H1 (cell line): Measurements from ENCODE around the gene TET1. TPM values are rescaled to one million over a fixed set of nuclear protein-coding genes. Genes with fewer than 3 reads are reported as not detected.

Experiments
- BRCA1 ChIP-seq: IDR thresholded peaks from 2 replicates; pipeline ENCODE4 v1.6.1; 2012; ENCODE audit warnings: low read depth, low read length, improper control_type of control experiment
- CBX5 ChIP-seq: fragments of 300-800, 300-1000 bp; sonication (generic); IDR thresholded peaks from 2 replicates; pipeline ENCODE4 v1.7.1; 2016; ENCODE audit warnings: antibody characterized with exemption, low read length, low read depth
- CHD2 ChIP-seq: IDR thresholded peaks from 2 replicates; pipeline ENCODE4 v1.6.1; 2012; ENCODE audit warnings: low read length, improper control_type of control experiment
- CTBP2 ChIP-seq: IDR thresholded peaks from 2 replicates; pipeline ENCODE4 v1.7.0; 2011; ENCODE audit warnings: borderline replicate concordance, mild to moderate bottlenecking, moderate library complexity, mixed read lengths, low read length; ENCODE audit not compliant: insufficient read depth, insufficient read length
- JUN ChIP-seq: IDR thresholded peaks from 2 replicates; pipeline ENCODE4 v1.6.1; 2011; ENCODE audit warnings: low read depth, mild to moderate bottlenecking, improper control_type of control experiment, low read length
- NANOG ChIP-seq: IDR thresholded peaks from 2 replicates; pipeline ENCODE4 v1.6.1; 2011; ENCODE audit warnings: low read length, low read depth, mild to moderate bottlenecking, inconsistent platforms; ENCODE audit not compliant: insufficient read depth, poor library complexity, severe bottlenecking
- POLR2AphosphoS5 ChIP-seq: IDR thresholded peaks from 2 replicates; pipeline ENCODE4 v1.6.1; 2011; ENCODE audit warnings: low read depth, low read length
- TBP ChIP-seq: IDR thresholded peaks from 2 replicates; pipeline ENCODE4 v1.6.1; 2011; ENCODE audit warnings: low read depth, low read length, improper control_type of control experiment
- polyA plus RNA-seq, 7 experiments: library from polyadenylated mRNA; depleted of rRNA in 3 of 7; stranded (reverse) in 5 of 7; unstranded in 2 of 7; fragments of >200 nt in 5 of 7; fragments of 200-250 nt in 2 of 7; gene quantifications; 1 replicate in 5 of 7; 2 replicates in 1 of 7; 4 replicates in 1 of 7; pipeline versions ENCODE4 v1.2.1 to v1.2.3, GENCODE V29; 2011 to 2013; ENCODE audit warnings: missing spikeins in 2 of 7, mixed read lengths in 2 of 7
- total RNA-seq: library from RNA; stranded (reverse); fragmentation: NEBNext Ultra II Directional; extraction: Animal tissue kit (Norgen Biotek cat#: 25700); gene quantifications from 2 replicates; pipeline ENCODE4 v1.2.1, GENCODE V29; 2021

The TET1 gene
- total and polyA plus RNA-seq, 2 of the 8 experiments (the other 6 are each of a cell fraction or from before 2014, with no cell fraction given): 15.2 to 69.3 TPM

- TF ChIP-seq CTBP2 (no peak), TBP (no peak), CBX5 (no peak), POLR2AphosphoS5 (no peak), NANOG (no peak), JUN (no peak), CHD2 (no peak), BRCA1 (no peak)
Measured at GRCh38 chr10:68697106-68697505, 137.0 kb downstream of the TET1 start (continued).
